ENCODE results near the gene APOBEC3H.

The APOBEC3H gene

DNA sequence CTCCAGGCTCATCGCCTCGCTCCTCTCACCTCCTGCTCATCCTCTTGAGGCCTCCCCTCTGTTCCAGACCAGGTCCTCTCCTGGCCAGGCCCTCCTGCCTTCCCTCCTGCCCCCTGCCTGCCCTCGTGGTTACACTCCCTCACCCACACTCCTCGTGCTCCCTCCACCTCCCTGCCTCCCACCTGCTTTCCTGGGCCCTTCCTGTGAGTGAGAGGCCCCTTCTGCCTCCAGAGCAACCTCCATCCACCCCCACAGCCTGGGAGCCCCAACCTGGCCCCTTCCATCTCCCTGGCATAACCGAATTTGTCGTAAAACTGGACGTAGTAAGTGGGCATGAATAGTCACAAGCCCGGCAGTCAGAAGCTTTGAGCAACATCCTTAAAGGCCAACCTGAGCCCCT, 15.4 kb upstream of the APOBEC3H start:
- no peak for DNase-seq

DNA sequence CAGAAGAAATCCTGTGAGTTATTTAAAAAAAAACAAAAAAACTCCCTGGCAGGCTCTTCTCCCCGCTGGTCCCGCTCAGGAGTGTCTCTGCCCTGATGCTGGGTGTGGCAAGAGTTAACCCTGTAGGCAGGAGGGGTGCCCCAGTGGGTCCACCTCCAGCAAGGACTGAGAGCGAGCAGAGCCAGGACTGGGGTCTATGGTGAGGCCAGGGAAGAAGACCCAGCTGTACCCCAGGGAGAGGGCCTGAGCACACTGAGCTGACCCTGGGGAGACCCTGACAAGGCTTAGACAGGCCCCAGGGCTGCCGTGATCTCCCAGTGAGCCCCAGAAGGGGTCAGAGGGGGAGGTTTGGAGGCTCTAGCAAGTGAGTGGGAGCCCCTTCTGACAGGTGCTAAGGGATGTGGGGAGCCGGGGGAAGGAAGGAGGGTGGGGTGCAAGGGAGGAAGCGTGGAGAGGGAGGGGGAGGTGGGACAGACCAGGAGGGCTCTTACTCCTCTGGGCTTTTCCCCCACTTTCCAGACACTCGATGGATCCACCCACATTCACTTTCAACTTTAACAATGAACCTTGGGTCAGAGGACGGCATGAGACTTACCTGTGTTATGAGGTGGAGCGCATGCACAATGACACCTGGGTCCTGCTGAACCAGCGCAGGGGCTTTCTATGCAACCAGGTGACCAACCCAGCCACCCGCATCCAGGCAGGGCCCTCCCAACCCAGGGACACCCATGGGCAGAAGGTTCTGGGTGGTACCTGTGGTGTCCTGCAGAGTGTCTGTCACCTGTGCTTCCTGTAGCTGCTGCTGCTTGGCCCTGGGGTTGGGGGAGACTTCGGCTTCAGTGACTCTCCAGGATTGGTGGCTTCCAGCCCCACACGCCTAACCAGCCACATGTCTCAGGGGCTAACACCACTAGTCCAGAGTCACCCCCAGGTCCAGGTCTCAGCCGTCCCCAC, 13.6 kb upstream of the APOBEC3H start:
- DNase-seq = no peak

DNA sequence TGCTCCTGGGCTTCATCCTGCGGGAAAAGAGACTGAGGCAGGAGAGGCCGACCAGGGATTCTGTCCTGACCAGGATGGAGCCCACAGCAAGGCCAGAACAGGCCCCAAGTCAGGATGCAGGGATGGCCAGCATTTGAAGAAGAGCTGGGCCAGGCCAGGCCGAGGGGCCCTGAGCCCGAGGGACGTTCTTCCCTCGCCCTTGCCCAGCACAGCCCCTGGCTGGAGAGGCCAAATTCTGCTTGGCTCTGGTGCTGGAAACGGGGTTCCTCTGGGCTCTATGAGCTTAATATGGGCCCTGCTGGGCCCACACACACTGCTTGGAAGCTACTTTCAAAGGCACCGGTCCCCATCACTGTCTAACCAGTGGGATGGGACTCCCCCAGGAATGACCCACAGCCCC, 12.4 kb upstream of the APOBEC3H start:
- DNase-seq = no peak

DNA sequence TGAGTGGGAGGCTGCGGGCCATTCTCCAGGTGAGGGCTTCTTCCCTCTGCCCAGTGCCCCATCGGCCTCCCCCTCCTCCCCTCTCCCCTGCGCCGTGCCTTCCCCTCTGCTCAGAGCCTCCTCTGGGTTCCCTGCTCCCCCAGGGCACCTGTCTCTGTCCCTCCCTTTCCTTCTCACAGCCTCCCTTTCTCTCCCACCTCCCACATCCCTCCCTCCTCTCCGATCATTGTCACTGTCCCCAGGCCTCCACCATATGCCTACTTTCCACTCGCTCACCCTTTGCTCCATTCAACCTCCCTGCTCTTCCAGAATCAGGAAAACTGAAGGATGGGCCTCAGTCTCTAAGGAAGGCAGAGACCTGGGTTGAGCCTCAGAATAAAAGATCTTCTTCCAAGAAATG, 9.9 kb upstream of the APOBEC3H start:
- DNase-seq = no peak

DNA sequence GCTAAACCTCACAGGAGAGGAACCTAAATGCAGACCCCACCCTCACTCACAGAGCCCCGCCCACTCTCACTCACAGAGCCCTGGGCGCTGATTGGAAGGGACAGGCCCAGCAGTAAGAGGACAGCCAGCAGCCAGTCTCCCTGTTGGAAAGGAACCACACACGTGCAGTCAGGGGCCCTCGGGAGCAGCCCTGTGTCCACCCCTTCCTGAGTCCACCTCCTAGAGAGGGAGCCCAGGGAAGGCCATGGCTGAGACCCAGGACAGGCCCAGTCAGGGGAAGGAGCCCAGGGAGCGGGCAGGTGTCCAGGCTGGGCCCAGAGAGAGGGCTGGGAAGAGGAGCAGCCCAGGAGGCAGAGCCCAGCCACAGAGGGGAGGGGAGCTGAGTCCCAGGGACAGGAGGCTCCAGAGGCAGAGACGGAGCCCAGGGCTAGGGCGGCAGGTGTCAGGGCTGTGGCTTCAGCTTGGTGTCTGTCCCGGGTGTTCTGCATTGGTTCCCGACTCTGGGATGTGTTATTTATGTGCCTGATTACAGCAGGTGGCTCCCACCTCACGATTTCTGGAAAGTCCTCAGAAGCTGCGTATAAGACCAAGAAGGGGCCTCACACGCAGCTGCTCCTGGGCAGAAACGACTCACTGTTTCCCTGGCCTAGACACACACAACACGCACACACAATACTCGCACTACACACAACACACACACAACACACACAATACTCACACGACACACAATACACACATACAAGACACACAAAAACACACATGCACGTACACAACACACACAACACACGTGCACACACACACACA, 9.0 kb upstream of the APOBEC3H start:
- DNase-seq = no peak

DNA sequence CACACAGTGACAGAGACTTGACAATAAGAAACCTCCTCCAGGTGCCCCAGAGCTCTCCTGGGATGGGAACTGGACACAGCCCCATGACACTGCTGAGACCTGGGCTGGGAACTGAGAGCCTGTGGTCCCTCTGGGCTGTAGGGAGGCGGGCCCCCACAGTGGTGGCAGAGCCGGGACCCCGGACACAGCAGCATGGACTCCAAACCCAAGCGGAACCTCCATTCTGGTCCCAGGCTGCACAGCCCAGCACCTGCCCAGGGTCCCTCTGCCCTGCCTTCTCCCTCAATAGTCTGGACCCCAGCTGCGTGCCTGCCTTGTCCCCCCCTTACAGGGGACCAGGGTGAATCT, 8.4 kb upstream of the APOBEC3H start:
- no peak for DNase-seq

DNA sequence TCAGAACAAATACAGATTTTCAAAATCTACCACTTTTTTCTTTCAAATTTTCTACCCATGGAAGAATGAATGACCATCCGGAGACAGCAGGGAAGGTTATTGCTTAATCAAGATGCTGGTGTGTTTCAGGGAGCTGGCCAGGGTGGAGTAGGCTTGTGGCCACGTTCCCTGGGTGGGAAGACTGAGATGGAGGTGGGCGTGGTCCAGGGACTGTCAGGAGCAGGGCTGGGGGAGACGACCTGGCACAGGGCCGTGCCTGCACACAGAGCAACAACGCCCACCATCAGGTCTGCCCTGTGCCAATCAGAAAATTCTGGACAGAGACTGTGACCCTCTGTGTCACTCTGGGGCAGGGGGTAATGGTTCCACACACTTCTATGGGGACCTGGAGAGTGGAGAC, 7.1 kb upstream of the APOBEC3H start:
- no peak for DNase-seq

DNA sequence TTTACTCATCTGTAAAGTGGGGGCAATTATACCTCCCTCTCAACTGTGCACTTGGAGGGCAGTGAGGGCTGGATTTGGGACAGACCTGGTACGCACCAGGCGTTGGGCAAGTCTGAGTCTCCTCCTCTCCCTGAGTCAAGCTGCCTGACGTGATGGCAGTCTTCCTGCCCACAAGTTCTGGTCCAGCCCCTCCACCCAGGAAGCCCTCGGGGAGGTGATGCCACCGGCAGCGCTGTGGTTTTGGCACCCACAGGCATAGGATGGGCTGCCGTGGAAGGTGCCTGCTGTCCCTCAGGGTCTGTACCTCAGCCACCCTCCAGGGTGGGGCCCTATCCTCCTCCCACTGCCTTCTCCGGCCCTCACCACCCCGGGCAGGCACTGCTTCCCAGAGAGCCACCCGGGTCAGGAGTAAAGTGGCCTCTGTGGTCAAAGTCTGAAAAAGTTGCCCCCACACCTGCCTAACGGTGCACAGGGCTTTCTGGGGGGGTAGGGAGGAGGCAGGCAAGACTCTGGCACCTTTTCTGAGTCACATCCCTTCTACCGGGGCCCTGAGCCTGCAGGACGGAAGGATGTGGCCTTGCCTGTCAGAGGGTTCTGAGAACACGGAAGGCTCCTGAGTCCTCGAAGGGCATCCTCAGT, 6.5 kb upstream of the APOBEC3H start:
- DNase-seq = no peak

DNA sequence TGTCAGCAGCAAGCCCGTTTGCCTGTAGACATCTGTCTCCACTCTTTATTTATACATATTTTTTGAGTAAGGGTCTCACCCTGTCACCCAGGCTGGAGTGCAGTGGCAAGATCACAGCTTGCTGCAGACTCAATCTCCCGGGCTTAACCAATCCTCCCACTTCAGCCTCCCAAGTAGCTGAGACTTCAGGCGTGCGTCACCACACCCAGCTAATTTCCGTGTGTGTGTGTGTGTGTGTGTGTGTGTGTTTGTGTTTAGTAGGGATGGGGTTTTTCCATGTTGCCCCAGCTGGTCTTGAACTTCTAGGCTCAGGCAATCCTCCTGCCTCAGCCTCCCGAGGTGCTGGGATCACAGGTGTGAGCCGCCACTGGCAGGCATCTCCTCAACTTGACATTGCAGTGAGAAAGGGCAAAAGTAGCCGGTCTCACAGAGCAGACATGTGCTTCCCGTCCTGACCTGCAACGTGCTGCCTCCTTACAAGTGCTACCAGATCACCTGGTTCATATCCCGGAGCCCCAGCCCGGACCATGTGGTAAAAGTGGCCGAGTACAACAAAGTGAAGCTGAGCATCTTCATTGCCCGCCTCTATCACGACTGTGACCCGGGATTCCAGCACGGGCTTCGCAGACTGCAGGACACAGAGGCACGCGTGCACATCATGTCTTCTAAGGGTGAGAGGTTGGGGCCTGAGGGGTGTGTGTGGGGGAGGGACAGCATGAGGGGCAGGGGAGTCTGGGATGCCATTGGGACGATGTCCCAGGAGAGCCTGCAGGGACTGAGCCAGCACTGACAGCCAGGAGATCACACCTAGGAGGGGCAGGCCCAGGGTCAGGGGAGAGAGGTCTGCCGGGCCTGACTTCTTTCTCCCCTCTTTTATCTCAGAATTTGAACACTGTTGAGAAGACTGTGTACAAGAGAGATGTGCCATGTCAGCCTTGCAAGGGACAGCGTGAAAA, 5.6 kb upstream of the APOBEC3H start:
- DNase-seq = no peak

DNA sequence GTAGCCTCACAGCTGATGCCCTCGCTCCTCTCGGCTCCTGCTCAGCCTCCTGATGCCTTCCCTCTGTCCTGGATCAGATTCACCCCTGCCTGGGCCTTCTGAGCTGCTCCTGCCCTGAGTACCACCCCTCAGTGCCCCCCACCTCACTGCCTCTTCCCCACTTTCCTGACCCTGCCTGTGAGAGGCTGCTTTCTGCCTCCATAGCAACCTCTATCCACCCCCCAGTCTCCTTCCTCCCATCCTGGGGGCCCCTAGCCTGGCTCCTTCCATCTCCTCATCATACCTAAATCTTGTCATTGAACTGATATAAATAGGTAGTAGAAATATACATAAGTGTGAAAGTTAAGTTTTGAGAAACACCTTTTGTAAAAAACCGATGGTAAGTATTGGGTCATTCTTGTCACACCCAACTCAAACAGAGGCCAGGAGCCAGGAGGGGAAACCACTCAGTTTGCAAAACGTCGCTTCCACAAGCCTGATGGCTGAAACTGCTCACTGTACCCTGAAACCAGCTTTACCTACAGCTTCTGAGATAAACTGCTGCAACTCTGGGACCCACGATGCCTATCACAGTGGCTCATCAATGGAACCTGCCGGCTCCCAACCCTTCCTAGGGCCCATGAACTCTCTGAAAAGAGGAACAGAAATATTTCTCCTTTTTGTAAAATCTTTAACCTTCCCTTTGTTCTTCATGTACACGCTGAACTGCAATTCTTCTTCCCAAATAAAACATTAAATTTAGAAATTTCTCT, 4.8 kb upstream of the APOBEC3H start:
- no peak for DNase-seq

DNA sequence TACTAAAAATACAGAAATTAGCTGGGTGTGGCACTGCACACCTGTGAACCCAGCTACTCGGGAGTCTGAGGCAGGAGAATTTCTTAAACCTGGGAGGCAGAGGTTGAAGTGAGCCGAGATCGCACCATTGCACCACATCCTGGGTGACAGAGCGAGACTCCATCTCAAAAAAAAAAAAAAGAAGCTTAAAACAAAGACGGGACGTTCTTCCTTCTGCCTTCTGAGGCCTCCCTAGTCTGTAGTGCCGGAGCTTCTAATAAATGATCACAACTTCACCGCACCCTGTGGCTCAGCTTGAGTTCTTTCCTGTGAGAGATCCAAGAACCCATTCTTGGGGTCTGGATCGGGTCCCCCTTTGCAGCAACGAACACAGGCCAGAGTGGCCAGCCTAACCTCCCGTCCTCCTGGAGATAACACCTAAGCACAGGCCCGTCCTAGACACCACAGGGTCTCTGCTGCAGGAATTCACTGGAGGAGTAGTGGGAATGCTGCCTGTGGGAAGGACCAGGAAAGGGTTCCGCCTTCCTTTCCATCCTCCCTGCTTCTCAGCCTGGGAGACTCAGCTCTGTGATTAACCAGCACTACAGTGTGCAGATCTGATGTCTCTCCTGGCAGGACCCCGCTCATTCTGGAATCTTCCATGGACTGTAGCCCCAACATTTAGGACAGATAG, 2.2 kb upstream of the APOBEC3H start:
- DNase-seq = no peak

DNA sequence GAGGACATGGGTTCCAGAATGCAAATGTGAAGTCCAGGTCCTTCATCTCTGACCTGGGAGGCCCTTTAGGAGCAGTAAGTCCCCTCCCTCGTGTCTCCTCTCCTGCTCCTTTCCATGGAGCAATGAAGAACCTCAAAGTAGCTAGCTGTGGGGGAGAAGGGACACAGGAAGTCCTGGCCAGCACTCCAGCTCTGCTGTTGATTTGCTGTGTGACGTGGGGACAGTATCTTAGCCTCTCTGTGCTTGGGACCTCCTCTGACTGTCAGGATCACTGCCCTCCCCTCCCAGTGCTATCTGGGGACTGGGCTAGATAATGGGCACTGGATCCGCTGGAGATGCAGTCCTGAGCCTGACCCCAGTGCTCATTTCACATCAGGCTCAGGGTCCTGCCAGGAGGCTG, 1.1 kb upstream of the APOBEC3H start:
- DNase-seq = no peak

DNA sequence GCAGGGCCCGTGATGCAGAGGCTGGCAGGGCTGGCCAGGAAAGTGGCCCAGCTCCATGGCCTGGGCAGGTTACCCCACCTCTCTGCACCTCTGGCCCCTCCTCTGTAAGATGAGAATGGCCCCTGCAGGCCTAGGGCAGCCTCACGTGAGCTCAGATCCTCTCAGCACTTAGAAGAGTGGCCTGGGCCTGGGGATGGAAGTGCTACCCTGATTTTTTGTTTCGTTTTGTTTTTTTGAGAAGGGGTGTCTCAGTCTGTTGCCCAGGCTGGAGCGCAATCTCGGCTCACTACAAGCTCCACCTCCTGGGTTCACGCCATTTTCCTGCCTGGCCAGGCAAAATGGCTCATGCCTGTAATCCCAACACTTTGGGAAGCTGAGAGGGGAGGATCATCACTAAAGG, 982 bp downstream of the APOBEC3H start:
- DNase-seq = no peak

DNA sequence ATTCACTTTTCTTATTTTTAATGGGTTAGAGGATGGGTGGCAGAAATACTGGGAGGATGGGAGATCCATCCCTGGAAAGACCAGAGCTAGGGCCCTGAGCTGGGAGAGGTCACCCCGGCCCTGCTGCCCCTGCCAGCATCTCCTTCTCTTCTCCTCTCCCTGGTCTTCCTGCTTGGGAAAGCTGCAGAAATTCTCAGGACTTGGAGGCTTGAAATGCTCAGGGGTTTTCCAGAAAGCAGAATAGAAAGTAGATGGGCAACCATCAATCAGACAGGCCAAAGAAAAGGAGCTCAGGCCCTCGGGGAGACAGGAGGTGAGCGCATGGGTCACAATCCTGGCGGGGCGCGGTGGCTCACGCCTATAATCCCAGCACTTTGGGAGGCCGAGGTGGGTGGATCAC, 1.5 kb downstream of the APOBEC3H start:
- DNase-seq = no peak

DNA sequence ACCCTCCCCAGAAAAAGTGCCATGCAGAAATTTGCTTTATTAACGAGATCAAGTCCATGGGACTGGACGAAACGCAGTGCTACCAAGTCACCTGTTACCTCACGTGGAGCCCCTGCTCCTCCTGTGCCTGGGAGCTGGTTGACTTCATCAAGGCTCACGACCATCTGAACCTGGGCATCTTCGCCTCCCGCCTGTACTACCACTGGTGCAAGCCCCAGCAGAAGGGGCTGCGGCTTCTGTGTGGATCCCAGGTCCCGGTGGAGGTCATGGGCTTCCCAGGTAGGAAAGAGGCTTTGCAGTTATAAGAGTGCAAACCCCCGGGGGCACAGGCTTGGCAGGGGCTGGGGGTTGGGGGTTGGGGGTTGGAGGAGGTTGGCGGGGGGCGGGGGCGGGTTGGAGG, 4.2 kb downstream of the APOBEC3H start:
- DNase-seq = no peak

DNA sequence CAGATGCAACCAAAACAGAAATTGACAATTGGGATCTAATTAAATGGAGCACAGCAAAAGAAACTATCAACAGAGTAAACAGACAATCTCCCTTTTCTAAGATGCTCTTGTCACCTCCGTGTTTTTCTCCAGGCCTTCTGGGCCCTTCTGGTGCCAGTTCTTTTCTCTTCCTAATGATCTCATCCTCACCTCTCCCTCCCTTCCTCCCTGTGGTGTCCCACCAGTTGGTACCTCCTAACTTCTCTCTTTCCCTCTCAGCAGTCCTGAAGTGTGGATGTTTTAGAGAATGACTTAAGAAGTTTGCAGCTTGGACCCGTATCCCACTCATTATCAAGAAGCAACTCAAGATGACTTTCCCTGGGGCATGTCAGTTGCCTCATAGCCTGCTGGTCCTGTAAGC, 6.4 kb downstream of the APOBEC3H start:
- DNase-seq = no peak

DNA sequence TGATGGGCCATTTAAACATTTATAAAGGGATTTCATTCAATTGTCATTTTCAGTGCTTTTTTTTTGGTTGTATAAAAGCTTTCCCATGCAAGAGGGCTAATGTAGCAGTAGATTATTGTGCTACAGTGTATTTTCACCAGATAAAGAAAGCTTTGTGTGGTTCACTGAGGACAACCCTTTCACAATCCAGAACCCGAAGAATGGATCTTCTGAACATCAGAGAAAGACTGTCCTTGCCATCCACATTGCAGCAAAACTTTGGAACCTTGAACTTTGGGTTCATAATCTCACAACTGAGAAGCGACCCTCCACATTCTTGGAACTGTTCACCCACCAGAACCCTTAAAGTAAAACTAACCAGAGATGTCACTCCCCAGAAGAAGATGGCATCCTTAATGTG, 9.3 kb downstream of the APOBEC3H start:
- DNase-seq = no peak

DNA sequence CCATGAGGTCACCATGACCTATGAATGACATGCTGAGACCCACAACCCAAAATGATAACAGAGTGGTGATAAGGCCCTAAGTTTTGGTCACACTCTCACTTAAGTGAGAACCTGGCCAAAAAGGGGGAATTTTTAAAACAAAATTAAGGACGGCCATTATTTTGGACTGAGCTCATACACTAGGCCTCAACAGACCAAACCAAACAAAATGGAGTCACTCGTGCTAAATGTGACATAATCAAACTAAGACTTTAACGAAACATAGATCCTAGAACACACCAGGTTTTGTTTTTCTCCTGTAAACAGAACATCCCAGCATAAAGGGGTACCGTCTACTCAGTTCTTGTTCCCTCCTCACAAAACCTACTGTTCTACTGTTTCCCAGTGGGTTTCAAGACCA, 11.4 kb downstream of the APOBEC3H start:
- no peak for DNase-seq

DNA sequence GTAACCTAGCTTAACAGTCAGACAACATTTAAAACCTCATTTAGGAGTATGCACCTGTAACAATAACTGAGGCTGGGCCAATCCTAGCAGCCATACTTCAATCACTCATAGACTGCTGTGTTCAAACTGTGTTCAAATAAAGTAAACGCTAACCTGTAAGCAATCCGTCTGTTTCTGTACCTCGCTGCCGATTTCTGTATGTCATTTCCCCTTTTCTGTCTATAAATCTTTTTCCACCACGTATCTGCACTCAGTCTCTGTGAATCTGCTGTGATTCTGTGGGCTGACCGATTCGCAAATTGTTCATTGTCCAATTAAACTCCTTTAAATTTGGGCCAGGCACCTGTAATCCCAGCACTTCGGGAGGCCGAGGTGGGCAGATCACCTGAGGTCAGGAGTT, 12.3 kb downstream of the APOBEC3H start:
- no peak for DNase-seq

DNA sequence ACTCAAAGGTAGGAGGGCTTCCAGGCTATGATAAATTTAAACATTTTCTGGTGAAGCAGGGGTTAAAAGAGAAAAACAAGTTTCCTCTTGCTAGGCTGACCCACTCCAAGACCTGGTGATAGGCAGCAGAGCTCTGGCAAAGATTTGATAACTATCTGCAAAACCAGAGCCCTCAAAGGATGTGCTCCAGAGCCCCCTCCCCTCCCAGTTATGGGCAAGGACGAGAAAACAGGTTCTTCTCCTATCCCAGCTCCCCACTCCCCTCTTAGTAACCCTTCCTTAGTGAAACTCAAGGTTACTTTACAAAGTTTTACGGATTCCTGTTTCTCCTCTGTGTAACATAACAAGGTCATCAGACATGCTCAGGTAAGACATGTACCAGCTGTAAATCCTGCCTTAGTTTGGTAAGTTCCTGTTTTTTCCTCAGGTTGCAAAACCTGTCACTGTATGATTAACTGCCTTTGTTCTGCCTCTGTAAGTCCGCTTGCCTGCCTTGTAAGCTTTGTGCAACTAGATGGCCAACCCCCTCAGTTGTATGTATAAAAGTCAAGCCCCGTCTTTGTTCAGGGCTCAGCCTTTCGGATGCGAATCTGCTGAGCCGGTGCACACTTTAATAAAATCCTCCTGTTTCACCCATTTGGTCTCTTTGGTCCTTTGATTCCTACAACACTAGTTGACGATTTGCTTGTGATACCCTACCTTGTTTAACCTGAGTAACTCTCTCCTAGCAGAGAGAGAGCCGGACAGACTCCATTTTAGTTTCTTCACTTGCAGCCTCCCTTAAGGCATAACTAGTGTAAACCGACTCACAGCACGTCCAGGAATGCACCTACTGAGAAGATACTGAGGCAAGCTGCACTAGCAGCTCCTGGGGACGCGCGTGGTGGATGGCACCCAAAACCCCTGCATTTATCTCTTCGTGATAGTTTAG, 13.9 kb downstream of the APOBEC3H start:
- no peak for DNase-seq

All from NCI-H187 (cell line).